Esophagus (tissue), 2 donors: ENCODE results near the gene CHN2. TPM values are rescaled to one million over a fixed set of nuclear protein-coding genes. Genes with fewer than 3 reads are reported as not detected.

Experiments
- H3K27ac ChIP-seq, 2 donors: one replicate each; pipeline ENCODE4 v1.5.1; 2013; ENCODE audit warnings: low read depth in 2 of 2, mild to moderate bottlenecking in 2 of 2, inconsistent platforms in 1 of 2, low read length in 1 of 2, moderate library complexity in 1 of 2
- H3K27me3 ChIP-seq, 2 donors: one replicate each; pipeline ENCODE4 v1.6.1; 2013; ENCODE audit warnings: low read length in 2 of 2, control low read depth in 1 of 2, mild to moderate bottlenecking in 1 of 2; ENCODE audit not compliant: insufficient read depth in 2 of 2, control insufficient read depth in 1 of 2
- H3K36me3 ChIP-seq, 2 donors: one replicate each; pipeline ENCODE4 v1.6.1; 2013; ENCODE audit warnings: low read length in 1 of 2; ENCODE audit not compliant: control insufficient read depth in 2 of 2, insufficient read depth in 2 of 2
- H3K4me1 ChIP-seq, 2 donors: one replicate each; pipeline ENCODE4 v1.6.1; 2013; ENCODE audit warnings: low read length in 1 of 2; ENCODE audit not compliant: control insufficient read depth in 2 of 2, insufficient read depth in 2 of 2
- H3K4me3 ChIP-seq, 2 donors: one replicate each; pipeline ENCODE4 v1.5.1; 2013; ENCODE audit warnings: low read length in 2 of 2, mild to moderate bottlenecking in 2 of 2, low read depth in 1 of 2, moderate library complexity in 1 of 2
- H3K9me3 ChIP-seq, 2 donors: one replicate each; pipeline ENCODE4 v1.6.1; 2013; ENCODE audit warnings: mild to moderate bottlenecking in 2 of 2, low read depth in 1 of 2, low read length in 1 of 2, moderate library complexity in 1 of 2; ENCODE audit not compliant: control insufficient read depth in 2 of 2, insufficient read depth in 1 of 2
- WGBS, 2 donors: extraction: QIAGEN DNeasy Blood & Tissue Kit; methylation state at CpG; one replicate each; pipeline ENCODE4 v1.1.7; 2013; 5-methylcytosine and 5-hydroxymethylcytosine counted together
- polyA plus RNA-seq, 2 donors: library from polyadenylated mRNA; stranded (reverse); fragments of 200-250 nt; gene quantifications; one replicate each; pipeline ENCODE4 v1.2.3, GENCODE V29; 2013
- donor health status: healthy with polysubstance abuse.
- donor health status: Bipolar disorder and iron deficiency.

Gene CHN2
- 1 to 10 TPM in 1 of 2 donors, under 1 TPM in 1; 0.92 to 1.5 TPM for polyA plus RNA-seq

DNA sequence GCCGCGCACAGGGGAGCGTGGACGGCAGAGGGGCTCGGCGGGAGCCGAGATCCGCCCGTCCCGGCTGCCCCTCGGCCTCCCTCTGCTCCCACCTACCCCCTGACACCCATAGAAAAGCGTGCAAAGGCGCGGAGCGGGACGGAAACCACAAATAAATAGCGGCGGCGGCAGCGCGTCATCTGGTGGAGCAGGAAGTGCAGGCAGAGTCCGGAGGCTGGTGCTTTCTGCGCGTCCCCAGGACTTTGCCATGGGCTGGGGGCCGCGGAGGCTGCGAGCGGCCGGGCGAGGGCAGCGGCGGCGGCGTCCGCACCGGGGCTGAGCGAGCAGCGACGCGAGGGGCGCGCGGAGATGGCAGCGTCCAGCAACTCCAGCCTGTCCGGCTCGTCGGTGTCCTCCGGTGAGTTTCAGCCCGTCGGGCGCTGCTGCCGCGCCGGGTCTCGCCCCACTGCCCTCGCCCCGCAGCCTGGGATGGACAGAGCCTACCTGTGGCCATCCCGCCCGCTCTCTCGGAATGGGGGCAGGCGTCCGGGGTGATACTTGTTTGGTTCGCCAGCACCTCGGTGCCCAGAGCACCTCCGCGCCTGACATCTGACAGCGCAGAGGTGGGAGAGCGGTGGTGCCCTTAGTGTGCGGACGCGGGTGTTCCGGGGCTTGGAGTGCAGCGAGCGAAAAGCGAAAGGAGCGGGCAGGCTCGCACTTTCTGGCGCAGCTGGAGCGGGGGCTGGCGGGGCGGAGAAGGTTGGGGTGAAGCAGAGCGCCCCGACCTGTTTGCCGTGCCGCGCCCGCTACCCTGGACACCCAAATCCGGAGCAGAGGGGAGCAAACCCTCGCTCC lies at the start of gene CHN2:
CHN2 (plus strand) TSS at position 182 of the 834 bp plus-strand sequence.
- peaks cover 0 to 8% of the 10 kb centered on the region in 2 donors for H3K4me1 ChIP-seq

DNA sequence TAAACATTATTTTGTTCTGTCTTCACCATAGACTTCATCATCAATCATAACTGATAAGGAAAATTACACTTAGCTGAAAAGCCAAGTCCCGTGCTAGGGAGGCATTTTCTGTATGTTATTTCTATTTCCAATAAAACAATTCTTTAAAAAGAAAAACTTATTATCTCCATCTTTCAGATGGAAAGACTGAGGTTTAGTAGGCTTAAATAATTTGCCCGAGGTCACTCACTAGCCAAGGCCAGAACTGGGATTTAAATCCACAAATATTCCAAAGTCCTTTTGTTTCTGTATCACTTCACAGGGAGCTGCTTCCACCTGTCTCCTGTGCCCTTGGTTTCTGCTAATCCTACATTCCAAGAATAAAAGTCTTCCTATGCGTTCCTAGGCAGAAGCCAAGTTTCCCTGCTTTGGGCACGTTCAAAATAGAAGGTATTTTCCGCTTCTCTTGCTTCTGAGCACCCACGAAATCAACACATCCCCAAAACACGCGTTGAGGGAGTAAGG lies 49.0 kb upstream of the CHN2 start:
- no peaks in the 10 kb centered on the region for H3K4me1 ChIP-seq
- peak overlapping the region; percentile 4 to 17 for H3K4me3 ChIP-seq
- H3K36me3 ChIP-seq = no peaks in the 10 kb centered on the region
- H3K27me3 ChIP-seq = peaks cover 0 to 6% of the 10 kb centered on the region in 2 donors
- WGBS, 2 donors = 14 to 15% methylated on average over 8 of the region's 8 CpGs
- no peak overlapping the region for H3K27ac ChIP-seq
- no peaks in the 10 kb centered on the region for H3K9me3 ChIP-seq

More for the DNA sequence above, at the start of gene CHN2:
- H3K27ac ChIP-seq = peak within 1 kb of the TSS in 1 of 2 donors; percentile 44
- WGBS, 2 donors = 1% methylated on average over 71 to 89 of the region's 89 CpGs
- H3K27me3 ChIP-seq = no peaks in the 10 kb centered on the region
- H3K9me3 ChIP-seq = no peaks in the 10 kb centered on the region
- H3K36me3 ChIP-seq = no peaks in the 10 kb centered on the region
- H3K4me3 ChIP-seq = peak within 1 kb of the TSS; percentile 64 to 66

DNA sequence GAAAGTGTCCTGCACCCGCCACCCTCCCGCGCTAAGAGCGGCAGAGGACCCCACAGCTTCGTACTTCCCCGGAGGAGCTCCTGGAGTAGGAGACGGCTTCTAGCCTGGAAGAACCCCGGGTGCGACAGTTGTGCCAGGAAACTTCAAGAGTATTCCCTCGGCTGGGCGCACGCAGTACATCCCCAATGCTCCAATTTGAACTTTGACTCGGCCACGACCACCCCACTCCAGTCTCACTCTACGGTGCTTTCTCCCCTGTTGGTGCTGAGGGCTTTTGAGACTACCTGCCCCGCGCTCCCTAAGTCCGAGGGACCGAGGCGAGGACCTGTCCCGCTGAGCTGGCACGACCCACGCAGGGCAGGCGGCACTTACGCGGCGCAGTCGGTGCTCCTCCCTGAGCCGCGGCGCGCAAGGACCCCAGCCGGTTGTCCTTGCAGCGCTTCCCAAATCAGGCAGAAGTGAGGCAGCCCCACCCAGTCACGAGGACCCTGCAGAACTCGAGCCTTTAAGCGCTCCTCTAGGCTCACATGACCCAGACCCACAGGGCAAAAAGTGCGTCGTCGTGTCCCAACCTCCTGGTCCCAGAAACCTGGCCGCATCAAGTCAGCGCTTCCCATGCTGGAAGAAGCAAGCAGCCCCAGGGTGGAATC lies 48.4 kb upstream of the CHN2 start, which contains the start of gene CPVL:
CPVL (minus strand) TSS at position 481 of the 650 bp plus-strand sequence. CDS start 25,476 bp downstream, outside the sequence.
- no peaks in the 10 kb centered on the region for H3K36me3 ChIP-seq
- H3K4me3 ChIP-seq = peak within 1 kb of the TSS; percentile 4 to 17
- peaks cover 0 to 6% of the 10 kb centered on the region in 2 donors for H3K27me3 ChIP-seq
- no peaks in the 10 kb centered on the region for H3K9me3 ChIP-seq
- no peaks in the 10 kb centered on the region for H3K4me1 ChIP-seq
- no peak within 1 kb of the TSS for H3K27ac ChIP-seq
- WGBS, 2 donors = 2 to 3% methylated on average over 42 of the region's 42 CpGs

DNA sequence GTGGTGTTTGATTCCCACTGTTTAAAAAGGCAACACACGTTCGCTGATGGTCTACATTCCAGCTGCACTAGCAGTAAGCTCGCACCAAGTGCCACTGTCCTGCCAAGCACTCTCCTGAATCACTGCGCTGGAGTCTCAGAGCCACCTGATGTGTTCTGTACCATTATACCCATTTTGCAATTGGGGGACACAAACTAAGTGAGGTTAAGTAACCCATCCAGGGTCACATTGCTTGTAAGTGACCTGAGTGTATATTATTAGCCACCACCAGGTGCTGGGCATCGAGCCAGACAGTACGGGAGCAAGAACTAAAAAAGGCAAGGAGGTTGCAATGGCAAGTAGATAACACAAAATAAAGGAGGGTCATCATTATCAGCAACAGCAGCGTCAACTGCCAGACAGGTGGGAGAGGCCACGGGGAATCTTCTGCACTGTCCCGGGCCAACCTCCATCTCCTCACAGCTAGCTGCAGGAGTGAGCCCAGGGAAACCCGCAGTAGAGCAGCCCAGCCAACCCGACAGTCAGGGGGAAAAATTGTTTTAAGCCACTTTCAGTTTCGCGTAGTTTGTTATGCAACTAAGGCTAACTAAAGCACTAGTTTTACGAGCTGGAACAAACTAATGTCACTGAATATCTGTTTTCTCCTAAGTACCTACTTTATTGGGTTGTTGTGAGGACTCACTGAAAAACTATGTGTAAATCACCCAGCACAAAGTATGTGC lies 47.5 kb upstream of the CHN2 start:
- H3K27me3 ChIP-seq = peaks cover 0 to 6% of the 10 kb centered on the region in 2 donors
- H3K27ac ChIP-seq = no peak overlapping the region
- no peaks in the 10 kb centered on the region for H3K9me3 ChIP-seq
- WGBS, 2 donors = 57 to 62% methylated on average over 14 of the region's 14 CpGs
- no peaks in the 10 kb centered on the region for H3K36me3 ChIP-seq
- H3K4me1 ChIP-seq = no peaks in the 10 kb centered on the region
- H3K4me3 ChIP-seq = peak overlapping the region in 1 of 2 donors; percentile 14

DNA sequence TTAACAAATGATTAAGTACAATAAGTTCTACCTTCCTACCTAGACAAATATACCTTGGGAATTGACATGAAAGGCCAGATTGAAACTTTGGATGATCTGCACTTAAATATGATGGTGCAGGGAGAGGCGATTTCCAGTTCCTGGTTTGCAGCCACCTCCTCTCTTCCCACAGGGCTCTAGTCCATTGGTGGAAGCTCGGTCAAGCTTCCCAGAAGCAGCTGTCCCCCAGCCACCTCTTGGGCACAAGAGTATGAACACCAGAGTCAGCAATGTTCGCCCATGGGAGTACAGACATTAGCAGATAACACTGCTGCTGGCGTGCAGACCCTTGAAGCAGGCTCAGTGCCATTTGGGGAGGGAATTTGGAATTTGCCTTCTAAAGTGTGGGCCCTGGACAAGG lies 46.8 kb upstream of the CHN2 start:
- no peak overlapping the region for H3K4me3 ChIP-seq
- H3K27ac ChIP-seq = no peak overlapping the region
- H3K4me1 ChIP-seq = no peaks in the 10 kb centered on the region
- no peaks in the 10 kb centered on the region for H3K9me3 ChIP-seq
- peaks cover 0 to 6% of the 10 kb centered on the region in 2 donors for H3K27me3 ChIP-seq
- no peaks in the 10 kb centered on the region for H3K36me3 ChIP-seq
- WGBS, 2 donors = 80 to 86% methylated on average over 4 of the region's 4 CpGs

DNA sequence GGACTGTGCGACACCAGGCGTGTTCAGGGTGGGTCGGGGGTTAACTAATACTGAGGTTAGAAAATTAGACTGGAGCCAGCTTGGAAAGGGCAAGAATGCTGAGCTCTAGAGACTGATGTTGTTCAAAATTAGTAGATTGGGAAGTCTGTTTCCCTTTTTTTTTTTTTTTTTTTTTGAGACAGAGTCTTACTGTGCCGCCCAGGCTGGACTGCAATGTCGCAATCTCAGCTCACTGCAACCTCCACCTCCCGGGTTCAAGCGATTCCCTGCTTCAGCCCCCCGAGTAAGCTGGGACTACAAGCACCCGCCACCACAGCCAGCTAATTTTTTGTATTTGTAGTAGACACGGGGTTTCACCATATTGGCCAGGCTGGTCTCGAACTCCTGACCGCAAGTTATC lies 45.5 kb upstream of the CHN2 start:
- H3K27me3 ChIP-seq = peaks cover 0 to 6% of the 10 kb centered on the region in 2 donors
- WGBS, 2 donors = 89 to 91% methylated on average over 12 of the region's 12 CpGs

DNA sequence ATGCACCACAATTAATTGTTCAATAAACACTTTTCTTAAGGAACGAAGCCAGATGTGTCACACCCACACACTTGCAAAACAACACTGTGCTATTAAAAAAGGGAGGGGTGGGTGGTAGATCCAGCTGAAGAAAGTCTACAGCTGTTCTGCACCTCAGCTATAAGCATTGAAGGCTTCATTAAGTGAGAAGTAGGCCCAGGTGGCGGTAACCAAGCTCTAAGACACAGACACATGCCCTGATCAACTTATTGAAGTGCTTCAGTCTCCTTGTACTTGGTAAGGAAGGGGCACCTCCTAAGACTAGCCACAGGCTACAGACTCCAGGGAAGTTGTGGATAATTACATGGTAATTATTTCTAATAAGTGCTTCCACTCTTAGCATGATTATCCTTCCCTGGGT lies 43.7 kb upstream of the CHN2 start:
- no peak overlapping the region for H3K4me3 ChIP-seq
- H3K9me3 ChIP-seq = no peaks in the 10 kb centered on the region
- 75 to 83% methylated on average over 2 of the region's 2 CpGs for WGBS, 2 donors
- peaks cover 0 to 3% of the 10 kb centered on the region in 2 donors for H3K27me3 ChIP-seq
- H3K4me1 ChIP-seq = no peaks in the 10 kb centered on the region
- no peak overlapping the region for H3K27ac ChIP-seq
- no peaks in the 10 kb centered on the region for H3K36me3 ChIP-seq

More for the DNA sequence above, 45.5 kb upstream of the CHN2 start:
- Histone ChIP-seq H3K27ac (no peak overlapping the region), H3K36me3 (no peaks in the 10 kb centered on the region), H3K4me1 (no peaks in the 10 kb centered on the region), H3K9me3 (no peaks in the 10 kb centered on the region), H3K4me3 (no peak overlapping the region)

DNA sequence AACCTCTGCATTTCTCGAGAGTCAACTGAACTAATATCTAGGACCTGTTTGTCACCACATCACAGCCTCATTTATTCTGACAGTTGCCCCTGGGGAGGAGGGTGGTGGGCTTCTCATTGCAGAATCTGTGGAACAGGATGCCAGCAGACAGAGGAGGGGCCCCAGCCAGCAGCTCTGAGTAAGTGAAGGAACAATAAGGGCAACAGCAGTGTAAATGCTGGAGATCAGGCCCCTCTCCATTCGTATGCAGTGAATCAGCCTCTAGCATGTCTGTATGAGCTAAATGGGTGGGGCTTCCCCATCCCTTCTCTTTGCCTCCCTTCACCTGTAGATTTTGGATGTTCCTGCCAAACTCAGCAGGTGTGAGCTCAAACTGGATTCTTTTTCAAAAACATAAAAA lies 40.5 kb upstream of the CHN2 start:
- Histone ChIP-seq H3K9me3 (no peaks in the 10 kb centered on the region), H3K27me3 (peaks cover 0 to 2% of the 10 kb centered on the region in 2 donors), H3K27ac (no peak overlapping the region), H3K36me3 (no peaks in the 10 kb centered on the region), H3K4me3 (no peak overlapping the region), H3K4me1 (no peaks in the 10 kb centered on the region)
- 66 to 75% methylated on average over 2 of the region's 2 CpGs for WGBS, 2 donors

DNA sequence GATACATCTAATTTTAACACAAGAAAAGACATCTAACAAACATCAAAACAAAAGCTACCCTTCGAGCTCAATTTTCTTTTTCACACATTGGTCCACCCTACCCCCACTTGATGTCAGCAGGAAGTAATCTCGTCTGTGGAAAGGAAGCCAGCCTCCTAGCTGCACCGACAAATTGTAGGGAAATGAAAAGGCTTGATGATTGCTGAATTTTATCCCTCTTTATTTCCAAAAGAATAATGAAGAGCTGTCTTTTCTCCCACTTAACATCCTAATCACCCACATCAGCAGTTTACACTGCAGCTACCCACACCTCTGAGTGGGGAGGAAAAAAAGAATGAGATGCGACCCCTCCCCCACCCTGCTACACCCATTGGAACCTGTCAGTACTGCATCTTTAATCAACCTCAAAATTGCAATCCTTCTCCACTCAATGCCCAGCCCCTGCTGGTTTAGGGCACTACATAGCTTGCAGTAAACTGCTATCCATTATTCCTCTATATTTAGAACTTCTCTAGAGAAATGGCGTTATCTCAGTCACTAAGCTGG lies 37.6 kb upstream of the CHN2 start:
- Histone ChIP-seq H3K9me3 (no peaks in the 10 kb centered on the region), H3K4me3 (no peak overlapping the region), H3K27me3 (peaks cover 0 to 5% of the 10 kb centered on the region in 2 donors), H3K4me1 (no peaks in the 10 kb centered on the region), H3K27ac (no peak overlapping the region), H3K36me3 (no peaks in the 10 kb centered on the region)
- 48 to 51% methylated on average over 5 of the region's 5 CpGs for WGBS, 2 donors
